Measurements from ENCODE around the gene OR6B2.
"Not testable (repeated sequence)": the region's sequence is repeated elsewhere in the genome, so short reads cannot be mapped to it uniquely, and the experiment has no call there.

The OR6B2 gene

DNA sequence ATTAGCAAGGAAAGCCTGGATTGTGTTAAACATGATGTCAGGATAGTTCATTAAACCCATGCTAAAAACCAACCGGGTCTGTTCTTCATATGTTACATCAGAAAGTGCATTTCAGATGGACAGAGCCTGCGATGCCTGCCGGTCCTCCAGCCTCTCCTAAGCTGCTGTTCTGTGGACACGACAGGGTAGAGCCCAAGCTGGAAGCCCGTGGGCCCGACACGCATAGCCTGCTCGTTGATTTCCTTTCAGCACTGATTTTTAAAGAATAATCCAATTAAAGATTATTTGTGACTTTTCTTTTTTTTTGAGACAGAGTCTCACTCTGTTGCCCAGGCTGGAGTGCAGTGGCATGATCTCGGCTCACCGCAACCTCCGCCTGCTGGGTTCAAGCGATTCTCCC, 22.3 kb upstream of the OR6B2 start:
- TF ChIP-seq, protein P1, sequence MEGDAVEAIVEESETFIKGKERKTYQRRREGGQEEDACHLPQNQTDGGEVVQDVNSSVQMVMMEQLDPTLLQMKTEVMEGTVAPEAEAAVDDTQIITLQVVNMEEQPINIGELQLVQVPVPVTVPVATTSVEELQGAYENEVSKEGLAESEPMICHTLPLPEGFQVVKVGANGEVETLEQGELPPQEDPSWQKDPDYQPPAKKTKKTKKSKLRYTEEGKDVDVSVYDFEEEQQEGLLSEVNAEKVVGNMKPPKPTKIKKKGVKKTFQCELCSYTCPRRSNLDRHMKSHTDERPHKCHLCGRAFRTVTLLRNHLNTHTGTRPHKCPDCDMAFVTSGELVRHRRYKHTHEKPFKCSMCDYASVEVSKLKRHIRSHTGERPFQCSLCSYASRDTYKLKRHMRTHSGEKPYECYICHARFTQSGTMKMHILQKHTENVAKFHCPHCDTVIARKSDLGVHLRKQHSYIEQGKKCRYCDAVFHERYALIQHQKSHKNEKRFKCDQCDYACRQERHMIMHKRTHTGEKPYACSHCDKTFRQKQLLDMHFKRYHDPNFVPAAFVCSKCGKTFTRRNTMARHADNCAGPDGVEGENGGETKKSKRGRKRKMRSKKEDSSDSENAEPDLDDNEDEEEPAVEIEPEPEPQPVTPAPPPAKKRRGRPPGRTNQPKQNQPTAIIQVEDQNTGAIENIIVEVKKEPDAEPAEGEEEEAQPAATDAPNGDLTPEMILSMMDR (IDR thresholded peaks at IDR 0.05; ENCODE audit: insufficient read depth, missing control alignments): no peak
- FAIRE-seq: no peak
- DNase-seq (ENCODE audit: insufficient read length, low spot score): no peak

DNA sequence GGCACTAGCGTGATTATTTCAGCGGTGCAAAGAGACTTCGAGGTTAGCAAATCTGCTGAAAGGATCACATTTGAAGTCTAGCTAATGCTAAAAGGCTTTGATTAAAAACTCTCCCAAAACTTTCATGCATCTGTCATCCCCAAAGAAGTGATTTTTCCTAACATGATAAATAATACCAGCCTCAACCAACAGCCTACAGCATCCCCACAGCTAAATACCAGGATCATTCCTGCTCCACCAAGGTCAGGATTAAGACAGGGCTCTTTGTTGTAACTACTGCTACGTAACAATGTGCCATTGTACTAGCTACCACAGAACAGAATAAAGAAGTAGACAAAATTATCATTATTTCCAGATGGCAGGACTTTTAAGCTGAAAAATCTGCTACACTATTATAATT, 21.5 kb upstream of the OR6B2 start:
- no peak for FAIRE-seq
- TF ChIP-seq, protein P1 (IDR thresholded peaks at IDR 0.05; ENCODE audit: insufficient read depth, missing control alignments): no peak
- DNase-seq (ENCODE audit: insufficient read length, low spot score): no peak

DNA sequence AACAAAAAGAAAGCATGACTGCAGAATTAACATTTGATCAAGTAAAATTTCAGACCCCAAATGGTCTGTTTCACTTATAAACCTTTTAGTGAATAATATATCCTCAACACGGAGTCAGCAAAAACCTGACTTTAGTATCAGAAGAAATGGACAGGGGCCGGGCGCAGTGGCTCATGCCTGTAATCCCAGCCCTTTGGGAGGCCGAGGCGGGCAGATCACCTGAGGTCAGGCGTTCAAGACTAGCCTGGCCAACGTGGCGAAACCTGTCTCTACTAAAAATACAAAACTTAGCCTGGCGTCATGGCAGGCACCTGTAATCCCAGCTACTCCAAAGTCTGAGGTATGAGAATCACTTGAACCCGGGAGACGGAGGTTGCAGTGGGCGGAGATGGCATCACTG, 20.0 kb upstream of the OR6B2 start:
- TF ChIP-seq, protein P1 (IDR thresholded peaks at IDR 0.05; ENCODE audit: insufficient read depth, missing control alignments): no peak
- FAIRE-seq: no peak
- DNase-seq (ENCODE audit: insufficient read length, low spot score): no peak

DNA sequence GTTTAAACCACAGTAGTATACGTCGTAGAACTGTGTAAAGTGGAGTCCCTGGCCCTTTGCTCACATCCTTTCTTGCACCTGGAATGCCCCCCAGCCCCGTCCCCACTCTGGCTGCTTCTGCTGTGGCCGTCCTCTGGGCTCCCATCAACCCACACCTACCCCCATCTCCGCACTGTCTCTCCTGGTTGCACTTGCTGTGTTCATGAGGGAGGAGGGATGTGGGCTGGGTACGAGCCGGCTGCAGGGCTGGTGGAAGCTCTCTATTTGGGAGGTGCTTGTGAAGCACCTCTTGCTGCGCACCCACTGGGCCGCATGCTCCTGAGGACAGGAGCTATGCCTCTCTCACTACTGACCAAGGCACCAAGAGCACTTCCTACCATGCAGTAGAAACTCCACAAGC, 18.0 kb upstream of the OR6B2 start:
- TF ChIP-seq, protein P1 (IDR thresholded peaks at IDR 0.05; ENCODE audit: insufficient read depth, missing control alignments): no peak

DNA sequence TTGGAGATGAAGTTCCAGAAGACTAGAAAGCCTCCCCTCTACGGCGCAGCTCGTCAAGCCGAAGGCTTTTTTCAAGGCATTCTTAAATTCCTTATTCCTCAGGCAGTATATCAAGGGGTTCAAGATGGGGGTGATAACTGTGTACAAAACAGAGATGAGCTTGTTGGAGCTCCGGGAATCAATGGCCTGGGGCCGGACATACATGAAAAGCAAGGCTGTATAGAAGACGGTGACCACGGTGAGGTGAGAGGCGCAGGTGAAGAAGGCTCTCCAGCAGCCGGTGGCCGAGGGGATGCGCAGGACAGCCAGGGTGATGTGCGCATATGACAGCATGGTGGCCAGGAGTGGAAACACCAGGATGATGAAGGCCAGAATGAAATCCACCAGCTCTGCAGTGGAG, 14.9 kb upstream of the OR6B2 start:
- TF ChIP-seq, protein P1 (IDR thresholded peaks at IDR 0.05; ENCODE audit: insufficient read depth, missing control alignments): no peak
- FAIRE-seq: no peak
- no peak for DNase-seq (ENCODE audit: insufficient read length, low spot score)

More for the DNA sequence above, 18.0 kb upstream of the OR6B2 start:
- DNase-seq (ENCODE audit: insufficient read length, low spot score) (no peak), FAIRE-seq (no peak)

DNA sequence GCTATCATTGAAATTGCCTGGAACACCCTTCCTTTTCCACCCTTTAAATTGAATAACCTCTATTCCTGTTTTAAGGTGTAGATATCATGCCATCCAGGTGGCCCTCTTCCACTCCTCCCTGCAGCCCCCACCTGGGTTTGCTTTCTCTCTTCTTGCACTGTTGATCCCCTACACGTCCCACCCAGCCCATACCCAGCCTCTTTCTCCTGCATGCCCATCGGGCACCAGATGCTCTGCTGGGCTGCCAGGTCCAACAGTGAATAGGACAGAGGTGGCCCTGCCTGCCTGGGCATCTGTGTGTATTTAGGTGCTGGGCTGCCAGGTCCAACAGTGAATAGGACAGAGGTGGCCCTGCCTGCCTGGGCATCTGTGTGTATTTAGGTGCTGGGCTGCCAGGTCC, 13.9 kb upstream of the OR6B2 start:
- FAIRE-seq; DNase-seq (ENCODE audit: insufficient read length, low spot score): not testable (repeated sequence)

DNA sequence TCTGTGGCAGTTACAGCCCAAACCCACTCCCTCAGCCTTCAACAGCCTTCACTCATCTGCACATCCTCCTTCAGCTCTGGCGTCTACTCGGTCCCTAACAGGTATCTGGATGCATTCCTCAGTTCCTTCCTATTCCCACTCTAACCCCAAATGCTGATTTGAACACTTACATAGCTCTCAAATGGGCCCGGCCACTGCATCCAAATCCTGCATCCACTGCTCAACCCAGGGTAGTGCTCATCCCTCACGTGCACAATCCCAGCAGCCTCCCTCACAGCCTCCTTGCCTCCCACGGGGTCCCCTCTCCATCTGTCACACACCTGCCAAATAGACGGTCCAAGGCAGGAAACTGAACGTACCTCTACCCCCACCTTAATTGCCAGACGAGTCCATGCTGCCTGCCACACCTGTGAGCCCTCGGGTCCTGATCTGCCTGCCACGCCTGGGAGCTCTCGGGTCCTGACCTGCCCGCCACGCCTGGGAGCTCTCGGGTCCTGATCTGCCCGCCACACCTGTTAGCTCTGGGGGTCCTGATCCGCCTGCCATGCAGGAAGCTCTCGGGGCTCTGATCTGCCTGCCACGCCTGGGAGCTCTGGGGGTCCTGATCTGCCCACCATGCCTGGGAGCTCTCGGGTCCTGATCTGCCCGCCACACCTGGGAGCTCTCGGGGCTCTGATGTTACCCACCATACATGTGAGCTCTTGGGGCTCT, 13.2 kb upstream of the OR6B2 start:
- TF ChIP-seq, protein P1 (IDR thresholded peaks at IDR 0.05; ENCODE audit: insufficient read depth, missing control alignments): no peak
- FAIRE-seq: no peak
- DNase-seq (ENCODE audit: insufficient read length, low spot score): no peak

DNA sequence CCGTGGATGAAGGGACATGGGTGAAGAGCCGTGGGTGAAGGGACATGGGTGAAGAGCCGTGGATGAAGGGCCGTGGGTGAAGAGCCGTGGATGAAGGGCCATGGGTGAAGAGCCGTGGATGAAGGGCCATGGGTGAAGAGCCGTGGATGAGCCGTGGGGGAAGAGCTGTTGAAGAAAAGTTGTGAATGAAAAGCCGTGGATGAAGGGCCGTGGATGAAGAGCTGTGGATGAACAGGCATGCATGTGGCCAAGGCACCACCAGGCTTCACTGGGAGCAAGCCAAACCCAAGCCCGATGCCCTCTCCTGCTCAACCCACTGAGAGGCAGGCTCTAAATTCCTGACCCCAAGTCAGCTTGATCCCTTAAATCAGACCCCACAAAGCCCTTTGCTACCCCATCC, 12.5 kb upstream of the OR6B2 start:
- no peak for FAIRE-seq
- TF ChIP-seq, protein P1 (IDR thresholded peaks at IDR 0.05; ENCODE audit: insufficient read depth, missing control alignments): no peak
- no peak for DNase-seq (ENCODE audit: insufficient read length, low spot score)
